DOHH2 (cell line): Measurements from ENCODE around the gene WBP1.

Source experiments
- H3F3A ChIP-seq: fragments of 200-600 bp; sonication (generic), shearing (Covaris generic); 2 replicates; pipeline ENCODE4 v1.6.0; 2016; ENCODE audit warnings: antibody characterized with exemption, mild to moderate bottlenecking; ENCODE audit not compliant: control insufficient read depth, insufficient read depth
- H3K27ac ChIP-seq: fragments of 200-600 bp; sonication (generic); 2 replicates; pipeline ENCODE4 v1.5.1; 2014; ENCODE audit warnings: low read depth, mild to moderate bottlenecking, low read length, moderate library complexity
- H3K27me3 ChIP-seq: fragments of 200-600 bp; sonication (generic); 2 replicates; pipeline ENCODE4 v1.6.1; 2014; ENCODE audit warnings: mild to moderate bottlenecking, low read length, mixed read lengths; ENCODE audit not compliant: control insufficient read depth
- H3K36me3 ChIP-seq: fragments of 200-600 bp; sonication (generic); 2 replicates; pipeline ENCODE4 v1.6.1; 2014; ENCODE audit warnings: mild to moderate bottlenecking, low read length, moderate library complexity, mixed read lengths; ENCODE audit not compliant: control insufficient read depth
- H3K4me1 ChIP-seq: fragments of 200-600 bp; sonication (generic); 2 replicates; pipeline ENCODE4 v1.6.1; 2014; ENCODE audit warnings: mild to moderate bottlenecking, low read length, mixed read lengths; ENCODE audit not compliant: control insufficient read depth
- H3K4me2 ChIP-seq: fragments of 200-600 bp; sonication (generic); 2 replicates; pipeline ENCODE4 v1.6.0; 2014; ENCODE audit warnings: mild to moderate bottlenecking, low read length, moderate library complexity
- H3K4me3 ChIP-seq: fragments of 200-600 bp; sonication (generic); 2 replicates; pipeline ENCODE4 v1.5.1; 2014; ENCODE audit warnings: mild to moderate bottlenecking, low read length, mixed read lengths
- H3K79me2 ChIP-seq: fragments of 200-600 bp; sonication (generic); 2 replicates; pipeline ENCODE4 v1.6.1; 2014; ENCODE audit warnings: mild to moderate bottlenecking, low read length, mixed read lengths; ENCODE audit not compliant: control insufficient read depth
- H3K9me2 ChIP-seq: fragments of 200-600 bp; sonication (generic); replicated peaks from 2 replicates; pipeline ENCODE4 v1.6.1; 2014; ENCODE audit warnings: mild to moderate bottlenecking, low read length, mixed read lengths; ENCODE audit not compliant: control insufficient read depth
- H3K9me3 ChIP-seq: fragments of 200-600 bp; sonication (generic); 2 replicates; pipeline ENCODE4 v1.6.1; 2014; ENCODE audit warnings: antibody characterized with exemption, low read length, mixed read lengths; ENCODE audit not compliant: control insufficient read depth, insufficient read depth
- H4K20me1 ChIP-seq: fragments of 200-600 bp; sonication (generic); 2 replicates; pipeline ENCODE4 v1.6.0; 2014; ENCODE audit warnings: low read depth, mild to moderate bottlenecking, antibody characterized with exemption, low read length, moderate library complexity; ENCODE audit not compliant: control insufficient read depth, insufficient read depth
- EZH2phosphoT487 ChIP-seq: fragments of 200-600 bp; sonication (generic); IDR thresholded peaks from 2 replicates; pipeline ENCODE4 v1.6.1; 2017; ENCODE audit warnings: borderline replicate concordance, mild to moderate bottlenecking, antibody characterized with exemption, low read length, moderate library complexity, mixed read lengths
- TF ChIP-seq, protein P1 (sequence below): fragments of 200-600 bp; sonication (generic); IDR thresholded peaks from one replicate; pipeline ENCODE4 v1.5.1; 2014; ENCODE audit warnings: antibody characterized with exemption, mild to moderate bottlenecking, low read depth, low read length; ENCODE audit not compliant: poor library complexity, severe bottlenecking

The WBP1 gene

DNA sequence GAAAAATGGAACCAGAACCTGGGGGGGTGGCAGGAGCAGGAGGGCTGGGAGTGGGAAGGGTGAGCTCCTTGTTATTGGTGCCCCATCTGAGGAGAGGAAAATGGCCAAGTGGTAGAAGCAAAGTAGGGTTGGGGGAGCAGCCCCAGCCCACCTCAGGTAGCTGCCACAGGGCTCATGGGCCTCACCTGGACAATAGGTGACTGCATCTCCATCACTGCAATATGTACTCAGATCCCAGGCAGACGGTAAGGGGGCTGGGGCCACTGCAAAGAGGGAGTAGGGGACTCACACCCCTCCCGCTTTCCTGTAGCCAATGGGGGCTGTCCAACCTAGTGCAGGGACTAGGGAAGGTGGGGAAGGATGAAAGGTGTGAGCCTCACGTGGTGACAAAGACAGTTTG is 41.0 kb upstream of the WBP1 start:
- H3K4me2 ChIP-seq: no peak overlapping the region
- H4K20me1 ChIP-seq: no peaks in the 10 kb centered on the region
- H3K27me3 ChIP-seq: peaks cover 17% of the 10 kb centered on the region
- no peaks in the 10 kb centered on the region for H3K36me3 ChIP-seq
- no peaks in the 10 kb centered on the region for H3K9me3 ChIP-seq
- peaks cover 6% of the 10 kb centered on the region for H3K79me2 ChIP-seq
- no peaks in the 10 kb centered on the region for H3K9me2 ChIP-seq
- H3K4me1 ChIP-seq: peaks cover 62% of the 10 kb centered on the region
- TF ChIP-seq EZH2phosphoT487: no peak
- TF ChIP-seq, protein P1, sequence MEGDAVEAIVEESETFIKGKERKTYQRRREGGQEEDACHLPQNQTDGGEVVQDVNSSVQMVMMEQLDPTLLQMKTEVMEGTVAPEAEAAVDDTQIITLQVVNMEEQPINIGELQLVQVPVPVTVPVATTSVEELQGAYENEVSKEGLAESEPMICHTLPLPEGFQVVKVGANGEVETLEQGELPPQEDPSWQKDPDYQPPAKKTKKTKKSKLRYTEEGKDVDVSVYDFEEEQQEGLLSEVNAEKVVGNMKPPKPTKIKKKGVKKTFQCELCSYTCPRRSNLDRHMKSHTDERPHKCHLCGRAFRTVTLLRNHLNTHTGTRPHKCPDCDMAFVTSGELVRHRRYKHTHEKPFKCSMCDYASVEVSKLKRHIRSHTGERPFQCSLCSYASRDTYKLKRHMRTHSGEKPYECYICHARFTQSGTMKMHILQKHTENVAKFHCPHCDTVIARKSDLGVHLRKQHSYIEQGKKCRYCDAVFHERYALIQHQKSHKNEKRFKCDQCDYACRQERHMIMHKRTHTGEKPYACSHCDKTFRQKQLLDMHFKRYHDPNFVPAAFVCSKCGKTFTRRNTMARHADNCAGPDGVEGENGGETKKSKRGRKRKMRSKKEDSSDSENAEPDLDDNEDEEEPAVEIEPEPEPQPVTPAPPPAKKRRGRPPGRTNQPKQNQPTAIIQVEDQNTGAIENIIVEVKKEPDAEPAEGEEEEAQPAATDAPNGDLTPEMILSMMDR: no peak
- no peak overlapping the region for H3K27ac ChIP-seq
- no peak overlapping the region for H3K4me3 ChIP-seq
- 0 out of 2 replicates have a peak, but pooled peaks cover 7% of the 10 kb centered on the region for H3F3A ChIP-seq

GRCh38 chr2:74417763-74418162 is 40.5 kb upstream of the WBP1 start:
- H3K9me2 ChIP-seq: no peaks in the 10 kb centered on the region
- no peaks in the 10 kb centered on the region for H3K36me3 ChIP-seq
- peaks cover 17% of the 10 kb centered on the region for H3K27me3 ChIP-seq
- peaks cover 68% of the 10 kb centered on the region for H3K4me1 ChIP-seq
- H4K20me1 ChIP-seq: no peaks in the 10 kb centered on the region
- TF ChIP-seq EZH2phosphoT487: no peak
- TF ChIP-seq, protein P1: no peak
- H3F3A ChIP-seq: 0 out of 2 replicates have a peak, but pooled peaks cover 7% of the 10 kb centered on the region
- H3K27ac ChIP-seq: no peak overlapping the region
- H3K79me2 ChIP-seq: peaks cover 8% of the 10 kb centered on the region
- H3K4me2 ChIP-seq: no peak overlapping the region
- no peaks in the 10 kb centered on the region for H3K9me3 ChIP-seq
- no peak overlapping the region for H3K4me3 ChIP-seq

DNA sequence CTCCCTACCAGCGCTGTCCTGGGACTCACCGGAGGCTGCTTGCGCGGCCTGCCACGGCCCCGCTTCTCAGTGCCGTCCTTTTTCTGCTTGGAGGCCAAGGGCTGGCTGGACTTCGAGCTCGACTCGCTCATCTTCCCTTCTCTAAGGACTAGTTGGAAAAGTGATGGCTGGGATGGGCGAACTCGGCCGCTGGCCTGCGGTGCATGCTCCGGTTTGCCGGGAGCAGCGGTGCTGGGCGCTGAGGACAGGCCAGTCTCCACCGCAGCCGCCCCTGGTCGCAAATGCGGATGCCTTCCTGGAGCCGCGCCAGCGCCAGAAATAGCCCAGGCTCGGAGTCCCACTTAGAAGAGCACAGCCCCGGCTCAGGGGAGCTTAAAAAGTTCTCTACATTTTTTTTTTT is 39.9 kb upstream of the WBP1 start:
- Histone ChIP-seq H3K27ac (no peak overlapping the region), H4K20me1 (no peaks in the 10 kb centered on the region), H3K4me3 (no peak overlapping the region), H3K9me3 (no peaks in the 10 kb centered on the region), H3K4me2 (no peak overlapping the region), H3K27me3 (peaks cover 17% of the 10 kb centered on the region), H3K4me1 (peaks cover 72% of the 10 kb centered on the region), H3F3A (0 out of 2 replicates have a peak, but pooled peaks cover 7% of the 10 kb centered on the region), H3K9me2 (no peaks in the 10 kb centered on the region), H3K36me3 (peaks cover 5% of the 10 kb centered on the region; the same call in 1 of the 2 replicates), H3K79me2 (peaks cover 13% of the 10 kb centered on the region)
- TF ChIP-seq, protein P1: no peak
- TF ChIP-seq EZH2phosphoT487: no peak

- Histone ChIP-seq H4K20me1 (no peaks in the 10 kb centered on the region), H3K27me3 (peaks cover 17% of the 10 kb centered on the region), H3K9me2 (no peaks in the 10 kb centered on the region), H3K4me3 (no peak overlapping the region), H3K79me2 (peaks cover 13% of the 10 kb centered on the region), H3K36me3 (peaks cover 10% of the 10 kb centered on the region; the same call in 1 of the 2 replicates), H3K4me2 (peak overlapping the region; percentile 100; the same call in 1 of the 2 replicates), H3F3A (0 out of 2 replicates have a peak, but pooled peaks cover 4% of the 10 kb centered on the region), H3K27ac (no peak overlapping the region), H3K4me1 (peaks cover 62% of the 10 kb centered on the region), H3K9me3 (no peaks in the 10 kb centered on the region)
- TF ChIP-seq, protein P1: no peak
- no peak for TF ChIP-seq EZH2phosphoT487
Measured at GRCh38 chr2:74419345-74419744, 38.9 kb upstream of the WBP1 start.
